IMR-90 (cell line): ENCODE data around the gene EIF4A3. TPM values are rescaled to one million over a fixed set of nuclear protein-coding genes. Genes with fewer than 3 reads are reported as not detected.

Experiments
- ATAC-seq: fragments of 200-7000 bp; cut with Tn5 transposase; 2 replicates; pipeline ENCODE4 v1.9.1; 2020; ENCODE audit warnings: low read depth, mild to moderate bottlenecking, moderate library complexity
- BruUV-seq: library from RNA; stranded (reverse); fragments of 400-500 nt; replicated peaks from 2 replicates; lab custom pipeline; 2021; lab: Mats Ljungman, UMichigan
- CTCF ChIA-PET: fragments of 300-600 bp; formaldehyde crosslinking; extraction: SDS; loops from one replicate; lab custom pipeline; 2021; ENCODE audit warnings: antibody characterized with exemption; lab: Yijun Ruan, JAX
- POLR2A ChIA-PET: fragments of 300-600 bp; sonication (Branson Sonifier 250); formaldehyde crosslinking; loops from one replicate; lab custom pipeline; 2022; ENCODE audit warnings: antibody characterized with exemption; ENCODE audit not compliant: unreplicated experiment; lab: Charles Lee
- DNase-seq: peaks from one replicate; pipeline ENCODE4 v3.0.0; 2013
- H2AFZ ChIP-seq: replicated peaks from 2 replicates; pipeline ENCODE3; 2013; ENCODE audit warnings: low read length, mild to moderate bottlenecking; ENCODE audit not compliant: poor library complexity
- H2AK5ac ChIP-seq: 2 replicates; pipeline ENCODE4 v1.6.1; 2013; ENCODE audit warnings: low read depth, low read length, inconsistent platforms
- H2AK9ac ChIP-seq: replicated peaks from 2 replicates; pipeline ENCODE3; 2013; ENCODE audit warnings: mild to moderate bottlenecking, low read depth, low read length, moderate library complexity; ENCODE audit not compliant: poor library complexity
- H2BK120ac ChIP-seq: 2 replicates; pipeline ENCODE4 v1.6.1; 2013; ENCODE audit warnings: low read depth, low read length, inconsistent platforms
- H2BK15ac ChIP-seq: 3 replicates; pipeline ENCODE4 v1.6.1; 2013; ENCODE audit warnings: low read depth, low read length, inconsistent platforms
- H2BK20ac ChIP-seq: 2 replicates; pipeline ENCODE4 v1.6.1; 2013; ENCODE audit warnings: low read depth, mild to moderate bottlenecking, inconsistent platforms, low read length, moderate library complexity
- H2BK5ac ChIP-seq: 2 replicates; pipeline ENCODE4 v1.6.1; 2013; ENCODE audit warnings: mild to moderate bottlenecking, low read depth, low read length, inconsistent platforms; ENCODE audit not compliant: poor library complexity, severe bottlenecking
- H3K14ac ChIP-seq: replicated peaks from 2 replicates; pipeline ENCODE4 v1.6.1; 2013; ENCODE audit warnings: low read depth, low read length, inconsistent platforms
- H3K18ac ChIP-seq: 2 replicates; pipeline ENCODE4 v1.6.1; 2013; ENCODE audit warnings: low read depth, low read length, control low read depth
- H3K23ac ChIP-seq: 2 replicates; pipeline ENCODE4 v1.6.1; 2013; ENCODE audit warnings: low read depth, low read length, inconsistent platforms
- H3K27ac ChIP-seq: 2 replicates; pipeline ENCODE4 v1.5.1; 2013; ENCODE audit warnings: mild to moderate bottlenecking, control low read depth, low read length; ENCODE audit not compliant: insufficient read depth
- H3K27me3 ChIP-seq: 2 replicates; pipeline ENCODE4 v1.6.1; 2013; ENCODE audit warnings: low read length; ENCODE audit not compliant: control insufficient read depth, insufficient read depth
- H3K36me3 ChIP-seq: 2 replicates; pipeline ENCODE4 v1.6.1; 2013; ENCODE audit warnings: low read length, mixed read lengths; ENCODE audit not compliant: control insufficient read depth, insufficient read depth
- H3K4ac ChIP-seq: 2 replicates; pipeline ENCODE4 v1.6.1; 2013; ENCODE audit warnings: low read depth, low read length, inconsistent platforms
- H3K4me1 ChIP-seq: 2 replicates; pipeline ENCODE4 v1.6.1; 2013; ENCODE audit warnings: low read length, mixed read lengths; ENCODE audit not compliant: control insufficient read depth, insufficient read depth
- H3K4me2 ChIP-seq: 2 replicates; pipeline ENCODE4 v1.6.1; 2013; ENCODE audit warnings: low read depth, mild to moderate bottlenecking, control low read depth, low read length, moderate library complexity
- H3K4me3 ChIP-seq: 2 replicates; pipeline ENCODE4 v1.5.1; 2013; ENCODE audit warnings: low read depth, mild to moderate bottlenecking, control low read depth, low read length, moderate library complexity; ENCODE audit not compliant: insufficient read depth
- H3K56ac ChIP-seq: 2 replicates; pipeline ENCODE4 v1.6.1; 2013; ENCODE audit warnings: low read length, inconsistent platforms; ENCODE audit not compliant: insufficient read depth; ENCODE audit errors: extremely low read depth
- H3K79me1 ChIP-seq, 2 experiments: 2 replicates each; pipeline ENCODE4 v1.6.1; 2013; ENCODE audit warnings: low read length in 2 of 2, inconsistent platforms in 1 of 2, low read depth in 1 of 2
- H3K9ac ChIP-seq: 2 replicates; pipeline ENCODE4 v1.6.1; 2013; ENCODE audit warnings: low read depth, low read length, control low read depth
- H3K9me1 ChIP-seq: 2 replicates; pipeline ENCODE4 v1.6.1; 2013; ENCODE audit warnings: low read length, inconsistent platforms; ENCODE audit not compliant: insufficient read depth
- H3K9me3 ChIP-seq: 2 replicates; pipeline ENCODE4 v1.6.1; 2013; ENCODE audit warnings: low read length; ENCODE audit not compliant: control insufficient read depth, insufficient read depth
- H4K20me1 ChIP-seq: 2 replicates; pipeline ENCODE4 v1.6.1; 2013; ENCODE audit warnings: low read length, inconsistent platforms; ENCODE audit not compliant: insufficient read depth
- H4K5ac ChIP-seq: 2 replicates; pipeline ENCODE4 v1.6.1; 2013; ENCODE audit warnings: mild to moderate bottlenecking, low read depth, low read length, control low read depth
- H4K8ac ChIP-seq, 2 experiments: 2 replicates each; pipeline ENCODE4 v1.6.1; 2013; ENCODE audit warnings: low read depth in 2 of 2, low read length in 2 of 2, control low read depth in 1 of 2, inconsistent platforms in 1 of 2
- H4K91ac ChIP-seq: 2 replicates; pipeline ENCODE4 v1.6.1; 2013; ENCODE audit warnings: low read depth, low read length, inconsistent platforms; ENCODE audit not compliant: insufficient read depth
- BHLHE40 ChIP-seq: fragments of 150-350 bp; IDR thresholded peaks from 2 replicates; pipeline ENCODE4 v1.6.1; 2016; ENCODE audit warnings: mild to moderate bottlenecking, low read depth, low read length
- CEBPB ChIP-seq: IDR thresholded peaks from 2 replicates; pipeline ENCODE4 v1.6.1; 2012; ENCODE audit warnings: low read depth, low read length, improper control_type of control experiment
- CHD1 ChIP-seq: IDR thresholded peaks from 2 replicates; pipeline ENCODE4 v1.6.1; 2012; ENCODE audit warnings: low read depth, low read length, improper control_type of control experiment
- CTCF ChIP-seq: conservative IDR thresholded peaks from 2 replicates; pipeline ENCODE4 v1.5.1; 2012; ENCODE audit warnings: mild to moderate bottlenecking, low read depth, low read length, improper control_type of control experiment
- ELK1 ChIP-seq: fragments of 150-350 bp; IDR thresholded peaks from 2 replicates; pipeline ENCODE4 v1.6.1; 2016; ENCODE audit warnings: low read depth, mild to moderate bottlenecking, low read length, moderate library complexity, borderline replicate concordance
- FOS ChIP-seq: fragments of 150-350 bp; IDR thresholded peaks from 2 replicates; pipeline ENCODE4 v1.6.1; 2016; ENCODE audit warnings: low read depth, low read length
- MAFK ChIP-seq: IDR thresholded peaks from 2 replicates; pipeline ENCODE4 v1.6.1; 2012; ENCODE audit warnings: low read depth, low read length, improper control_type of control experiment
- MAZ ChIP-seq: IDR thresholded peaks from 2 replicates; pipeline ENCODE4 v1.6.1; 2012; ENCODE audit warnings: low read depth, mild to moderate bottlenecking, low read length, improper control_type of control experiment, moderate library complexity, borderline replicate concordance
- MXI1 ChIP-seq: IDR thresholded peaks from 2 replicates; pipeline ENCODE4 v1.6.1; 2012; ENCODE audit warnings: low read depth, mild to moderate bottlenecking, low read length, moderate library complexity, borderline replicate concordance
- NFE2L2 ChIP-seq: fragments of 150-350 bp; IDR thresholded peaks from 2 replicates; pipeline ENCODE4 v1.6.1; 2016; ENCODE audit warnings: low read depth, mild to moderate bottlenecking, low read length
- POLR2A ChIP-seq: IDR thresholded peaks from 2 replicates; pipeline ENCODE4 v1.6.1; 2012; ENCODE audit warnings: mild to moderate bottlenecking, low read depth, low read length
- RAD21 ChIP-seq: IDR thresholded peaks from 2 replicates; pipeline ENCODE4 v1.6.1; 2012; ENCODE audit warnings: low read length, improper control_type of control experiment
- RCOR1 ChIP-seq: IDR thresholded peaks from 2 replicates; pipeline ENCODE4 v1.6.1; 2012; ENCODE audit warnings: mild to moderate bottlenecking, low read length, improper control_type of control experiment; ENCODE audit not compliant: insufficient replicate concordance
- RFX5 ChIP-seq: IDR thresholded peaks from 2 replicates; pipeline ENCODE4 v1.8.0; 2012; ENCODE audit warnings: low read depth, mild to moderate bottlenecking, low read length, moderate library complexity
- SMC3 ChIP-seq: fragments of 150-350 bp; IDR thresholded peaks from 2 replicates; pipeline ENCODE4 v1.6.1; 2016; ENCODE audit warnings: low read depth, mild to moderate bottlenecking, antibody characterized with exemption, low read length, moderate library complexity
- WGBS, 2 experiments: methylation state at CpG; one replicate each; pipeline versions ENCODE4 v1.1.5 to v1.1.7; 2013; ENCODE audit warnings: missing lambda C conversion rate in 2 of 2; ENCODE audit not compliant: insufficient read length in 1 of 2; ENCODE audit errors: extremely low coverage in 2 of 2; 5-methylcytosine and 5-hydroxymethylcytosine counted together
- dilution Hi-C: fragments of 300-500 bp; cut with HindIII; formaldehyde crosslinking; loops from one replicate; pipeline ENCODE4 v1.14.3; 2018; ENCODE audit warnings: low sequenced_read_pairs; ENCODE audit not compliant: unreplicated experiment
- in situ Hi-C: fragments of 300-500 bp; cut with MboI; formaldehyde crosslinking; loops from 3 replicates; pipeline ENCODE4 v1.14.3; 2019; ENCODE audit warnings: low sequenced_read_pairs, inconsistent platforms, mixed read lengths
- intact Hi-C: fragments of 100-400 bp; cut with micrococcal nuclease; formaldehyde crosslinking; loops from 2 replicates; pipeline ENCODE4 v1.10.0; 2022
- polyA plus RNA-seq, 3 experiments: library from polyadenylated mRNA; depleted of rRNA; stranded (reverse); fragments of >200 nt; gene quantifications; 2 replicates each; pipeline ENCODE4 v1.2.3, GENCODE V29; 2012; ENCODE audit warnings: low replicate concordance in 1 of 3
- total RNA-seq: library from RNA; depleted of rRNA; stranded (reverse); fragments of >200 nt; gene quantifications from 2 replicates; pipeline ENCODE4 v1.2.3, GENCODE V29; 2012

EIF4A3 gene
- total and polyA plus RNA-seq, 2 of the 4 experiments (the other 2 are of a cell fraction): 85.3 to 97.1 TPM

- in situ Hi-C loops (no loop called here), dilution Hi-C loops (no loop called here), intact Hi-C loops (no loop called here)
- BruUV-seq: no TSS peak
- Histone ChIP-seq H3K27me3 (peaks cover 33% of the 10 kb centered on the region), H3K56ac (no peak overlapping the region), H2AK9ac (no peak overlapping the region), H3K9me3 (peaks cover 2% of the 10 kb centered on the region; the same call in 1 of the 2 replicates), H4K91ac (no peak overlapping the region), H4K5ac (no peak overlapping the region), H2AFZ (no peak overlapping the region), H3K9ac (no peak overlapping the region), H3K4me1 (peaks cover 3% of the 10 kb centered on the region), H4K8ac (no peak overlapping the region), H3K4me2 (no peak overlapping the region), H3K23ac (no peak overlapping the region), H3K18ac (no peak overlapping the region), H2AK5ac (no peak overlapping the region), H2BK20ac (no peak overlapping the region), H3K14ac (no peak overlapping the region), H3K36me3 (no peaks in the 10 kb centered on the region), H3K79me1 (no peaks in the 10 kb centered on the region), H3K4me3 (no peak overlapping the region), H3K27ac (no peak overlapping the region), H2BK120ac (no peak overlapping the region), H2BK5ac (no peak overlapping the region), H3K4ac (no peak overlapping the region), H3K9me1 (no peaks in the 10 kb centered on the region; the same call in 1 of the 2 replicates), H2BK15ac (no peak overlapping the region), H4K20me1 (no peaks in the 10 kb centered on the region)
- ChIA-PET CTCF (interaction anchor here (0.6 kb wide), 1 partner anchor 23 kb away, joined by 3 read pairs; no protein-coding TSS in a partner anchor), POLR2A (no interaction called here)
- DNase-seq: no peak
- WGBS, 2 experiments: no CpG with 5 or more reads among the region's 12 CpGs
- no peak for ATAC-seq
- TF ChIP-seq CTCF (no peak), POLR2A (no peak), MAFK (no peak), MXI1 (no peak), BHLHE40 (no peak), CHD1 (no peak), CEBPB (no peak), MAZ (no peak), RFX5 (no peak), RCOR1 (no peak), RAD21 (no peak), NFE2L2 (no peak), ELK1 (no peak), FOS (no peak), SMC3 (no peak)
Observed at GRCh38 chr17:80173126-80173525, 26.2 kb upstream of the EIF4A3 start.
